Posterior vena cava (tissue), 2 donors: ENCODE results near the gene PLA2G4C. TPM values are rescaled to one million over a fixed set of nuclear protein-coding genes. Genes with fewer than 3 reads are reported as not detected.
"Not testable (repeated sequence)": the region's sequence is repeated elsewhere in the genome, so short reads cannot be mapped to it uniquely, and the experiment has no call there.

Experiments
- DNase-seq: peaks from one replicate; pipeline ENCODE4 v3.0.0-alpha.2; 2020; ENCODE audit warnings: low spot score
- intact Hi-C, 2 donors: fragments of 100-400 bp; cut with DNase I; formaldehyde crosslinking; loops; one replicate each; pipeline versions ENCODE4 v1.14.1 to v1.14.2; 2022 to 2023
- total RNA-seq, 2 donors: library from RNA; stranded (reverse); fragmentation: NEBNext Ultra II Directional; extraction: Animal tissue kit (Norgen Biotek cat#: 25700); gene quantifications; one replicate each; pipeline ENCODE4 v1.2.1, GENCODE V29; 2021
- donor health status: DM: yes; HTN: yes; CAD: no.
- donor health status: DM: yes; HTN: yes; CAD: no.

Gene PLA2G4C
- total RNA-seq, 2 donors from 2014 or later = 13.7 to 20.2 TPM

DNA sequence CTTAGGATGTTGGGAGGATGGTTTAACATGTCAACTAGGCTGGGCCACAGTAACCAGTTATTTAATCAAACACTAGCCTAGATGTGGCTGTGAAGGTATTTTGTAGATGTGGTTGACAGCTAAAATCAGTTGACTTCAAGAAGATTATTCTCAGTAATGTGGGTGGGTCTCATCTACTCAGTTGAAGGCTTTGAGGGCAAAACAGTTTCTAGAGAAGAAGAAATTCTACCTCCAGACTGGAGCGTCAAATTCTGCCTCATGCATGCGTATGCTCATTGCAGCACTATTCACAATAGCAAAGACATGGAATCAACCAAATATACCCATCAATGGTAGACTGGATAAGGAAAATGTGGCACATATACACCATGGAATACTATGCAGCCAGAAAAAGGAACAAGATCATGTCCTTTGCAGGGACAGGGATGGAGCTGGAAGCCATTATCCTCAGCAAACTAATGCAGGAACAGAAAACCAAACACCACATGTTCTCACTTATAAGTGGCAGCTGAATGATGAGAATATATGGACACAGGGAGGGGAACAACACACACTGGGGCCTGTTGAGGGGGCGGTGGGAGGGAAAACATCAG is 40.3 kb downstream of the PLA2G4C start:
- intact Hi-C loops = loop anchor here in 1 of 2 donors (5.0 kb wide), 1 partner anchor 658 kb away; no protein-coding TSS in a partner anchor
- not testable (repeated sequence) for DNase-seq

DNA sequence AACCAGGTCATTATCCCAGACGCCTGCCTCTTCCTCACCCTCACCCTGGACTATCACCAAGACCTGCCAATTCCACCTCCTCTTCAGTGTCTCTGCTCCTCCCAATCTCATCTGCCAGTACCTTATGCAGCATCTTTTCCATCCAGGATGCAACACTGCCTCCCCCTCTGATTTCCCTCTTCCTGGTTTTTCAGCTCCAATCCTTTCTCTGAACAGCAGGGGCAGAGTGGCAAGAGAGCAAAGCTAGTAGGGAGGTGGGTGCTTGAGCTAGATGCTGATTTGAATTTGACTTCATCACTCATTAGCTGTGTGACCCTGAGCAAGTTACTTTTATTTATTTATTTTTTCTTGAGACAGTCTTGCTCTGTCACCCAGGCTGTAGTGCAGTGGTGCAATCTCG is 41.2 kb downstream of the PLA2G4C start:
- DNase-seq = no peak
- intact Hi-C loops = no loop called here

DNA sequence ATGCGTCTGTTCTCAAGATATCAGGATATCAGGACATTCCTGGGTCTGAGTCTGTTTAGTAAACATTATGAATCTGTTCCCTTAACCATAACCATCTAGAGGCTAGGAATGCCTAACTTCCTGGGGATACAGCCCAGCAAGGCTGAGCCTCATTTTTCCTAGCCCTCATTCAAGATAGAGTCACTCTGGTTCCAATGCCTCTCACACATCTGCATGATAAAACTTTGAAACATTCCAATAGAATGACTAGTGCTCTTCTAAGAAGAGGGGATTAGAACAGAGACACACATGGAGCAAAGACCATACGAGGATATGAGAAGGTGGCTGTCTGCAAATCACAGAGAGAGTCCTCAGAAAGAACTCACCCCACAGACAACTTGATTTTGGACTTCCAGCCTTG is 46.1 kb downstream of the PLA2G4C start:
- no peak for DNase-seq
- intact Hi-C loops = no loop called here

DNA sequence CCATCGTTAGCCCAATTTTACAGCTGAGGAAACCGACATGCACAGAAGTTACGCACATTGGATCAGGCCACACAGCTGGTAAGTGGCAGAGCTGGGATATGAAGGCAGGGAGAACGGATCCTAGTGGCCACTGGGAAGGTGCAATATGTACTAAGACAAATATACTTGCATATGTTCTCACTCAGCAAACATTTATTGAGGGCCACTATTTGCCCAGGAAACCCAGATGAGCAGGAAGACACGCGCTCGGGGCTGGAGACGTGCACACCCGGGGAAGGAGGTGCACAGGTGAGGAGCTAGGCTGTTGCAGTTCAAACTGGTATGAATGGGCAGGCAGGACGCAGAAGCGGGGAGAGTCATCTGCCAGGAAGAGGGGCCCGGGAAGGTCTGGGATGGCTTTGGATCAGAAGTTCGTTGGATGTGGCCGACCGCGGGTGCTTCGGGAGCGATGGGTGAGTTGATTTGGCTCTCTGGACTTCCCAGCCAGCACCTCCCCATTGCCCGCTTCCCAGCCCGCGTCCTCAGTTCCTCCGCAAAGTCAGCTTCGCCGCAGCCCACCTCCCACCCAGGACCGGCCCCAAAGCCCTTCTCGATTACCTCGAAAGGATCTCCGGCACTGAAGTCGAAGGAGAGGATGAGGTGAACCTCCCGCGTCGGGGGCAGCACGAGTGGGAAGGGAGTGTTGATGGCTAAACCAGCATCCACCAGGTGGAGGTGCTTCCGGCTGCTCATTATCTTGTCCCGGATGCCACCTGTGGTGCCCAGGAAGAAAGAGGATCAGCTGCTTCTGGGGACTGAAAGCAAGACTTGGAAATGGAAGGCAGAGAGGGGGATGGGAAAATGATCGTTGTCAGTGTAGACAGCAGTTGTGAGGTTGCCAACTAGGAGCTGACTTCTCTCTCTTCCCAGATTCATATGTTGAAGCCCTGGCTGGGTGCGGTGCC is 48.9 kb downstream of the PLA2G4C start:
- no peak for DNase-seq
- intact Hi-C loops = no loop called here

DNA sequence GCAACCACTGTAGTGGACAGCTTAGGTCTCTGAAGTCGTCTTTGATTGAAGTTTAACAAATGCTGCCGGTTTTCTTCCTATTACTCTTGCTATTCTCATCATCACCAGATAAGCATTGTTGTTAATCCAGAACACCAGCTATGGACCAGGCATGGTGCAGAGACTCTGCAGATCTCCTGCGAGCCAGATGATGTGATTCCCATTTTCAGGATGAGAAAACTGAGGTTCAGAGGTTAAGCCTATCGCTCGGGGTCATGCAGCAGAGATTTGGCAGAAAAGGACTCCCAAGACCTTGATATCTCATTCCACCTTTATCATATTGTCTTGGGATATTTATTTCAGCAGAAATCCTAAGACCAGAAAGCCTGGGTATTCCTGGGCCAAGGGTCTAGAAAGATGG is 50.2 kb downstream of the PLA2G4C start:
- DNase-seq = no peak
- intact Hi-C loops = no loop called here

DNA sequence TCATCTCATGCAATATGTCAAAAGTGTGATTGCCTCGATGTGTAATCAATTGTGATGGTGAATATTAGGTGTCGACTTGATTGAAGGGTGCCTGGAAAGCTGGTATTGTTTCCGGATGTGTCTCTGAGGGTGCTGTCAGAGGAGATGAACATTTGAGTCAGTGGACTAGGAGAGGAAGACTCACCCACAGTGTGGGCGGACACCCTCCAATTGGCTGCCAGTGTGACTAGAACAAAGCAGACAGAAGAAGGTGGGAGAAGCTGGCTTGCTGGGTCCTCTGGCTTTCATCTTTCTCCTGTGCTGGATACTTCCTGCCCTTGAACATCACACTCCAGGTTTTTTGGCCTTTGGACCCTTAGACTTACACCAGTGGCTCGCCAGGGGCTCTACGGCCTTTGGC is 51.3 kb downstream of the PLA2G4C start:
- intact Hi-C loops = no loop called here
- DNase-seq = no peak

DNA sequence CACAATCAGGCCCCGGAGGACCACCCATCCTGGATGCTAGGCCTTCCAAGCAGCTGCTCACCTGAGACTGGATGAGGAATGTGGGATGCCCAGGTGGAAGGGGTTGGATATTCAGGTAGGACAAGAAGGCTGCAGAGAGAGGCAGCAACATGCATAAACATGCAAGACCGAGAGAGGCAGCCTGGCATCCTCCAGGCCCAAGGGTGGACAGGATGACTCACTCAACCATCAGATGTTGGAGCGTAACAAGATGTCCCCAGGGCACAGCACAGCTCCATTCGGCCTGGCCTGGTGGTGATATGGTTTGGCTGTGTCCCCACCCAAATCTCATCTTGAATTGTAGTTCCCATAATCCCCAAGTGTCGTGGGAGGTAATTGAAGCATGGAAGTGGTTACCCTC is 56.8 kb downstream of the PLA2G4C start:
- intact Hi-C loops = no loop called here

DNA sequence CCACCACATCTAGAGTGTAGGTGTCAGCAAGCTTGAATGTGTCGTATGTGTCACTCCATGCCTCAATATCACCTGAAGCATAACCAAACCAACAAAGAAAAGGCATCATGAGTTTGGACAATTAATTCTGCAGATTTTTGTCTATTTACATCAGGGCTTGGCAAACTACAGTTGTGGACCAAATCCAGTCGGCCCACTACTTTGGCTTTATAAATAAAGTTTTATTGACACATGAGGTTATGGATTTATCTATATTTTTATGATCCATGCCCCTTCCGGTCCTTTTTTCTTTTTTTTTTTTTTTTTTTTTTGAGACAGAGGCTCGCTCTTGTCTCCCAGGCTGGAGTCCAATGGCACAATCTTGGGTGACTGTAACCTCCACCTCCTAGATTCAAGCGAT is 57.5 kb downstream of the PLA2G4C start:
- intact Hi-C loops = no loop called here
- DNase-seq = no peak

More for the DNA sequence above, 56.8 kb downstream of the PLA2G4C start:
- DNase-seq = no peak

DNA sequence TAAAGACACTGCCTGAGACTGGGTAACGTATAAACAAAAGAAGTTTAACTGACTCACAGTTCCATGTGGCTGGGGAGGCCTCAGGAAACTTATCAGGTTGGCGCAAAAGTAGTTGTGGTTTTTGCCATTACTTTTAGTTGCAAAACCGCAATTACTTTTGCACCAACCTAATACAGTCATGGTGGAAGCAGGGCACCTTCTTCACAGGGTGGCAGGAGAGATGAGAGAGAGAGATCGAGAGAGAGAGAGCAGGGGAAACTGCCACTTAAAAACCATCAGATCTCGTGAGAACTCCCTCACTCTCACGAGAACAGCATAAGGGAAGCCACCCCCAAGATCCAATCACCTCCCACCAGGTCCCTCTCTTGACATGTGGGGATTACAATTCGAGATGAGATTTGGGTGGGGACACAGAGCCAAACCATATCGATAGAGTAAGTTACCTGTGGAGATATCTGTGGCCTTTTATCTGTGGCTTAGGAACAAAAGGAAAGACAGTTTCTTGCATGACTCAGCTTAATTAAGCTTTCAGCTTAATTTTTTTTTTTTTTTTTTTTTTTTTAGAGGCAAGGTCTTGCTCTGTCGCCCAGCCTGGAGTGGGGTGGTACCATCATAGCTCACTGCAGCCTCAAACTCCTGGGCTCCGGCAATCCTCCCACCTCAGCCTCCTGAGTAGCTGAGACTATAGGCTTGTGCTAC is 59.1 kb downstream of the PLA2G4C start:
- intact Hi-C loops = no loop called here

DNA sequence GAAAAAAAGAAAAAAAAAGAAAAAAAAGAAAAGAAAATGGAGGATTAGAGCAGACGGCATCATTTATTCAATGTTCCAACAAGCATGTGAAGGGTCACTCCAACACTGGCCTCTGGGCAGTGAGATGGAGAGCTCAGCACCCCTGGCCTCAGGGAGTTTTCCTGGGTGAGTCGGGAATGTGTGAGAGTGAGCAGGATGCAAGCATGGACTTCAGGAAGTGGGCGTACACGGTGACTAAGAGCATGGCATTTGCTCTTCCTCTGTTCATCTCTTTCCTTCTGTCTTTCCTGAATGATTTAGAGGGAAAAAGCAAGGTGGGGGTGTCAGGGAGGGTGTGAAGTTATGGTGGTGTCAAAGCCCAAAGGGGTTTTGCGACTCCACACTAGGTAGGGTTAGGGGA is 66.1 kb downstream of the PLA2G4C start:
- intact Hi-C loops = no loop called here

More for the DNA sequence above, 59.1 kb downstream of the PLA2G4C start:
- DNase-seq = no peak

DNA sequence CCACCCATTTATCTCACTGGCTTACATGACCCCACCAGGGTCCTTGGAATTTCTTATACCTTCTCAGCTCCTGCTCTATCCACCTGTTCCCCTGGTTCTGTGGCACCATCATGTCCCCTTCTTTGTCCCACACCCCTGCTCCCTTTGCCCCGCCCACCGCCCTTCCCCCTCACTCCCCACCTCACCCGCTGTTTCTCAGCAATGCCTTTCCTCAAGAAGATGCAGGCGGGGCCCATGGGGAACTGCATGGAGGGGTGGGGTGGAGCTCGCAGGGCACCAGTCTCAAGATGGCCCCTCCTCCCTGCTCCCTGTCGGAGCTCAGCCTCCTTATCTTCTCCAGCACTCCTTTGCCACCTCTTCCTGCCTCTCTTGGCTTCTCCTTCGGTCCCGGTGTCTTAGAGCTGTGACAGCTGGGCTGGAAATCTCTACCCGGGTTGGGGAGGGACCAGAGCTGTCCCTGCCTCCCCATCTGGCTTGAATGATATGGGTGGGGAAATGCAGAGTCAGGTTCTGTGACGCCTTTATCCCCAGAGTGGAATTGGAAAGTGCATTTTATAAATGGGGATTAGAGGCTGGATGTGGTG is 66.8 kb downstream of the PLA2G4C start, which contains the start of gene CABP5:
Gene CABP5 (minus strand): TSS at position 405 of the 584 bp plus-strand sequence. CDS start 157 bp downstream, at position 248.
- DNase-seq = peak; percentile 43
- intact Hi-C loops = no loop called here

More for the DNA sequence above, 66.1 kb downstream of the PLA2G4C start:
- peak; percentile 2 for DNase-seq

DNA sequence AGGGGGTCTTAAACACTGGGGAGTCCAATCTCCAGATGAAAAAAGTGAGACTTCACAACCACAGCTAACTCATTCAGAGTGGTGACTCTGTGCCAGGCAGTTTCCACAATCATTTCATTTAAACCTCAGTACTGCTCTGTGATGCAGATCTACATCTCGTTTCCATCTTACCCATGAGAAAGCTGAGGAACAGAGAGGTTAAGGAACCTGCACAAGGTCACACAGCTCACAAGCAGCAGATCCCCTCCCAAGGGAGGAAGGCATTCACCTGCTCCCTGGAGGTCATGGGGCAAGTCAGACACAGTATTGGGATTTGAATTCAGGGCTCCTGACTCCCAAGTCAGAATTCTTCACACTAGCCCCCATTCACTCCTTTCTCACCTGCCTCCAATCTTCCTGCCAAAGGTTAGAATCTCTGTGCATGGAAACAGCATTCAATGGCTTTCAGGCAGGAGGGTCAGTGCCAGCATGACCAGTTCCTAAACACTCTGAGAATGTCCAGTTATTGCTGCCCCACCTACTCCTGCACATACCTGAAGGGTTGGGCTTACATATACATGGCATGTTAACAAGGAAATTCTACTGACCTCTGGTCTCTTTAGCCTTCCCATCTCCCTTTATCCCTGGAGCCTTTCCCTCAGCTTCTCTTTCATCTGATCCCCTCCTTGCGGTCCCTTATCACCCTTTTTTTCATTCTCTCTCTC is 68.6 kb downstream of the PLA2G4C start:
- intact Hi-C loops = no loop called here

DNA sequence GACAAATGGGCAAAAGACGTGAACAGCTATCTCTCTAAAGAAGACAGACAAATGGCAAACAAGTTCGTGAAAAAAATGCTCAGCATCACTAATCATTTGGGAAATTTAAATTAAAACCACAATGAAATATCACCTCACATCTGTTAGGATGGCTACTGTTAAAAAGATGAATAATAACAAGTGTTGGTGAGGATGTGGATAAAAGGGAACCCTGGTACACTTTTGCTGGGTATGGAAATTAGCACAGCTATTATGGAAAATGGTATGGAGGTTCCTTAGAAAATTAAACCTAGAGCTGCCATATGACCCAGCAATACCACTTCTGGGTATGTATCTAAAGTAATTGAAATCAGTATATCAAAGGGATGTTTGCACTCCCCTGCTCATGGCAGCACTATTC is 73.9 kb downstream of the PLA2G4C start:
- DNase-seq = no peak
- intact Hi-C loops = no loop called here

More for the DNA sequence above, 68.6 kb downstream of the PLA2G4C start:
- no peak for DNase-seq

DNA sequence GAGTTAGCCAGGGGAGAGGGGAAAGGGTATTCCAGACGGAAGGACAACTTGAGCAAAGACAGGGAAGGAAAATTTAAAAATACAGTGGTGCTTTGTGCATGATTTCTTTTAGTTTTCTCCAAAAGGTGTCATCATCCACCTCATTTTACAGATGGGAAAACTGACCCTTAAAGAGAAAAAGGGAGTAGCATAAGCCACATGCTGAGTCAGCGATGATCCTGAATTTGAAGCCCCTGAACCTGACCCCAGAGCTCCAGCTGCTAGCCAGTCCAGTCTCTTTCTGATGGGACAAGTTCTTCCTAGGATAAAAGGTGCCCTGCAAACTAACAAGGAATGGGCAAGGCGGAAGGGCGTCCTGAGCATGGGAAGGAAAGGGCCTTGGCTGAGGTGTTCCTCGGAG is 77.0 kb downstream of the PLA2G4C start:
- intact Hi-C loops = no loop called here
- DNase-seq = no peak

DNA sequence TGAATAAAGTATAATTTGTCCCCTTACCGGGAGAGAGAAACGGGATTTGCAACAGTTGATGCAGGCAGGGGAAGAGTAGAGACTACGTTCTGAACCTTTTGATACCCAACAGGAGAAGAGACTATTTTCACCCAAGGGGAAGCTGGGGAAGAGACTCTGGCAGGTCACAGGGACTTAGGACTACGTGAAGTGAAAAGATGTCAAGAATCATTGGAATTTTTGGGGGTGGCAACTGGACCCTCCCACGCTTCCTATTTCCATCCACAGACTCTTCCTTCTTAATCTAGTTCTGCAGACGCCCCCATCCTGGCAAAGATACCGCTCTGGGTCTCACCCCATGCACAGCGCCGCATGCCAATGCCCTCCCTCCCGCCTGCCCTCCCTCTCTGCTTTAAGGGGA is 80.5 kb downstream of the PLA2G4C start:
- no peak for DNase-seq
- intact Hi-C loops = no loop called here

DNA sequence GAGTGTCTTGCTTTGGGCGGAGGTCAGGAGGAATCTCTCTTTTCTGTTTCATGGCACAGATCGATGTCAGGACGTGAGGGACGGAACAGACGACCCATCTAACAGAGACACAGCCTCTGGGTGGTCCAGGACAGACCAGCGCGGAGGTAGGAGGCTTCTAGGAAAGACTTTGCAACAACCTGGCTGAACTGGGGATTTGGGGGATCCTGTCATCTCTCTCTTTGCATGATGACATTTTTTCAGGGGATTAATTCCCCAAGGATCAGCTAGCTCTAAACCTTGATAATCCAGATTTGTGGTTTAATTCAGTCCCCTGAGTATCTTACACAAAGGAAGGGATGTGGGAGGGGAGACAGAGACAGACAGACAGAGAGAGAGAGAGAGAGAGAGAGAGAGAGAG is 81.2 kb downstream of the PLA2G4C start:
- no peak for DNase-seq
- intact Hi-C loops = no loop called here

DNA sequence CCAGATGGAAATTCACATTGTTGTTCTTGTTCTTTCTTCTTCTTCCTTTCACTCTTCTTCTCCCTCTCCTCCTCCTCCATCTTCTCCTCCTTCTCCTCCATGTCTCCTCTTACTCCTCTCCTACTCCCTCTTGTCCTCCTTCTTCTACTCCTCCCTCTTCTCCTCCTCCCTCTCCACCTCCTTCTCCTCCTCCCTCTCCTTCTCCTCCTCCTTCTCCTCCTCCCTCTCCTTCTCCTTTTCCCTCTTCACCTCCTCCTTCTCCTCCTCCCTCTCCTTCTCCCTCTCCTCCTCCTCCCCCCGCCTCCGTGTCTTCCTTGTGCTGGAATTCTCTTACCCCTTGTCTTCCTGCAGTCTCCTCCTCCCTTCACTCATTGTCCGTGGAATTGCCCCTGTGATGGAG is 85.1 kb downstream of the PLA2G4C start:
- DNase-seq = no peak
- intact Hi-C loops = no loop called here

DNA sequence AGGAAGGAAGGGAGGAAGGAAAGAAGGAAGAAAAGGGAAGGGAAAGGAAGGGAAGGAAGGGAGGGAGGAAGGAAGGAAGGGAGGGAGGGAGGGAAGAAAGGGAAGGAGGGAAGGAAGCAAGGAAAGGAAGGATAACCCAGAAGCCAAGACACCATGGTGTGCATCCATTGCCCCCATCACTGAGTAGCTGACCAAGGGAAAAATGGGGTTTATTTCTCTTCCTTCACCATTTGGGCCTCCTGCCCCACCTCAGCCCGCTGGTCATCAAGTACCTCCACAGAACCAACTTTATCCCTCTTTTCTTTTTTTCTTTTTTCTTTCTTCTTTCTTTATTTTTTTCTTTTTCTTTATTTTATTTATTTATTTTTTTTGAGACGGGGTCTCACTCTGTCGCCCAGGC is 87.1 kb downstream of the PLA2G4C start:
- DNase-seq = no peak
- intact Hi-C loops = no loop called here

DNA sequence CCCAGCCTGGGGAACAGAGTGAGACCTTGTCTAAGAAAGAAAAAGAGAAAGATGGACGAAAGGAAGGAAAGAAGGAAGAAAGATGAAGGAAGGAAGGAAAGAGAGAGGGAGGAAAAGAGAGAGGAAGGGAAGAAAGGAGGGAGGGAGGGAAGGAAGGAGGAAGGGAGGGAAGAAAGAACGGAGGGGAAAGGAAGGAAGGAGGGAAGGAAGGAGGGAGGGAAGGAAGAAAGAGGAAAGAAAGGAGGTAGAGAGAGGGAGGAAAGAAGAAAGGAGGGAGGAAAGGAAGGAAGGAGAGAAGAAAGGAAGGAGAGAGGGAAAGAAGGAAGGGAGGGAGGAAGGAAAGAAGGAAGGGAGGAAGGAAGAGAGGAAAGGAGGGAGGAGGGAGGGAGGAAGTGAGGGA is 87.6 kb downstream of the PLA2G4C start:
- no peak for DNase-seq
- intact Hi-C loops = no loop called here
